Right atrium auricular region (tissue), 2 donors: ENCODE measurements around the gene TTLL12. TPM values are rescaled to one million over a fixed set of nuclear protein-coding genes. Genes with fewer than 3 reads are reported as not detected.

Experiments
- DNase-seq: peaks from one replicate; pipeline ENCODE4 v3.0.0-alpha.2; 2019; ENCODE audit warnings: low spot score
- H3K27ac ChIP-seq, 2 donors: fragments of 200-600 bp; sonication (generic); 1 replicate in 1 of 2; 2 replicates in 1 of 2; pipeline ENCODE4 v1.5.1; 2016 to 2019
- H3K27me3 ChIP-seq, 2 donors: fragments of 200-600 bp; sonication (generic); one replicate each; pipeline versions ENCODE4 v1.5.1 to v1.6.0; 2017 to 2019
- H3K36me3 ChIP-seq: fragments of 200-600 bp; sonication (generic); one replicate; pipeline ENCODE4 v1.5.1; 2016
- H3K4me1 ChIP-seq, 2 donors: fragments of 200-600 bp; sonication (generic); one replicate each; pipeline versions ENCODE4 v1.5.1 to v1.6.0; 2017 to 2019
- H3K4me3 ChIP-seq, 2 donors: fragments of 200-600 bp; sonication (generic); 1 replicate in 1 of 2; 2 replicates in 1 of 2; pipeline ENCODE4 v1.5.1; 2017 to 2019; ENCODE audit warnings: mild to moderate bottlenecking in 1 of 2, moderate library complexity in 1 of 2
- H3K9me3 ChIP-seq, 2 donors: fragments of 200-600 bp; sonication (generic); one replicate each; pipeline ENCODE4 v1.5.1; 2019
- CTCF ChIP-seq, 2 donors: fragments of 200-600 bp; sonication (generic); IDR thresholded peaks; one replicate each; pipeline ENCODE4 v1.5.1; 2019; ENCODE audit warnings: antibody characterized with exemption in 2 of 2
- total RNA-seq, 2 donors: library from RNA; depleted of rRNA; stranded (reverse); fragments of >200 nt; gene quantifications; one replicate each; pipeline ENCODE4 v1.1.0, GENCODE V29; 2016

The TTLL12 gene
- total RNA-seq, 2 donors from 2014 or later = 11.4 to 15.1 TPM

GRCh38 chr22:43218786-43219185 is 31.9 kb upstream of the TTLL12 start:
- peaks cover 0 to 14% of the 10 kb centered on the region in 2 donors for H3K4me1 ChIP-seq
- no peaks in the 10 kb centered on the region for H3K36me3 ChIP-seq

GRCh38 chr22:43217285-43218030 is 30.5 kb upstream of the TTLL12 start:
- H3K4me3 ChIP-seq = no peak overlapping the region
- H3K4me1 ChIP-seq = peaks cover 0 to 11% of the 10 kb centered on the region in 2 donors
- H3K9me3 ChIP-seq = no peaks in the 10 kb centered on the region
- H3K27me3 ChIP-seq = no peaks in the 10 kb centered on the region
- no peak for TF ChIP-seq CTCF (IDR thresholded peaks at IDR 0.05)
- H3K27ac ChIP-seq = no peak overlapping the region
- no peaks in the 10 kb centered on the region for H3K36me3 ChIP-seq
- no peak for DNase-seq

More at GRCh38 chr22:43218786-43219185, 31.9 kb upstream of the TTLL12 start:
- Histone ChIP-seq H3K4me3 (no peak overlapping the region), H3K9me3 (no peaks in the 10 kb centered on the region), H3K27ac (no peak overlapping the region), H3K27me3 (no peaks in the 10 kb centered on the region)
- no peak for TF ChIP-seq CTCF (IDR thresholded peaks at IDR 0.05)
- DNase-seq = no peak

GRCh38 chr22:43216738-43217137 is 29.8 kb upstream of the TTLL12 start:
- Histone ChIP-seq H3K27me3 (no peaks in the 10 kb centered on the region), H3K9me3 (no peaks in the 10 kb centered on the region), H3K4me3 (no peak overlapping the region), H3K27ac (no peak overlapping the region), H3K36me3 (no peaks in the 10 kb centered on the region), H3K4me1 (peaks cover 0 to 3% of the 10 kb centered on the region in 2 donors)
- no peak for DNase-seq
- no peak for TF ChIP-seq CTCF (IDR thresholded peaks at IDR 0.05)

- H3K4me3 ChIP-seq = no peak overlapping the region
- H3K27me3 ChIP-seq = no peaks in the 10 kb centered on the region
- H3K9me3 ChIP-seq = no peaks in the 10 kb centered on the region
- DNase-seq = no peak
- H3K27ac ChIP-seq = no peak overlapping the region
- H3K4me1 ChIP-seq = no peaks in the 10 kb centered on the region
- H3K36me3 ChIP-seq = no peaks in the 10 kb centered on the region
- TF ChIP-seq CTCF (IDR thresholded peaks at IDR 0.05) = no peak
Observed at GRCh38 chr22:43213962-43214361, 27.0 kb upstream of the TTLL12 start.

- Histone ChIP-seq H3K27ac (no peak overlapping the region), H3K9me3 (no peaks in the 10 kb centered on the region), H3K4me1 (no peaks in the 10 kb centered on the region), H3K27me3 (no peaks in the 10 kb centered on the region), H3K36me3 (no peaks in the 10 kb centered on the region), H3K4me3 (no peak overlapping the region)
- no peak for DNase-seq
- no peak for TF ChIP-seq CTCF (IDR thresholded peaks at IDR 0.05)
Observed at GRCh38 chr22:43213051-43213450, 26.1 kb upstream of the TTLL12 start.
